ENCODE data around the gene SLC25A10. TPM values are rescaled to one million over a fixed set of nuclear protein-coding genes. Genes with fewer than 3 reads are reported as not detected.

SLC25A10 gene
- polyA plus RNA-seq, 1 donor from 2014 or later, result 8.7 TPM

DNA sequence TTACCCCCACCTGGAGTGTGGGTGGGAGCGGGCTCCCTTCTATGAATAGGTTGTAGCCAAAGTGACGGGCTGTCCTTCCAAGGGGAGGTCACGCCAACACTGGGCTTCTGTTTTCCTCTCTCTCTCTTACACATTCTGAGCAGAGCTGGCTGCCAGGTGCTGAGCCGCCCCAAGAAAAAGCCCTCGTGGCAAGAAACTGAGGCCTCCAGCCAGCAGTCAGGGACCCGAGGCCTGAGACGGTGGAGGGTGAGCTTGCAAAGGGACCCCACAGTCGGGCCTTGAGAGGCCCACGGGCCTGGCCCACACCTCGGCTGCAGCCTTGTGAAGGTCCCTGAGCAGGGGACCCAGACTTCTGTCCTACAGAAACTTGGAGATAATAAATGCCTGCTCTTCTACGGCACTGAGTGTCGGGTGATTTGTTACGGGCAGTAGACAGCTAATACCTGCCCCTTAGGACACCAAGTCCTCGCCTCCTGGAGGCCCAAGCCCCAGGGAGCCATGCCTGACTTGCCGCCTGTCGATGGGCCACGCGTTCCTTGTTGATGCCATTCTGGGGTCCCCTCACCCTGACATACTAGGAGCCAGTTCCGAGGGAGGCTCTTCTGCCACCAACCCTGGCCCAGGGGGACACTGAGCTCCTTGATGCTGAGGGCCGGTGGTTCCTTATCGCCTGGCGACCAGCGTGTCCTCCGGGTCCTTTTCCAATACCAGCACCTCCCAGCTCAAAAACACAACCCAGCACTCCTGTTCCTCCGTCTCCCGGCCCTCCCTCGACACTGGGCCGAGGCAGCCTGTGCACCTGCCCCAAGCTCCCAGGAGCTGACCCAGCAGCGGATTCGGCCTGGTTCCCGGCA is 26.1 kb downstream of the SLC25A10 start:
- Histone ChIP-seq H3K4me3 (ENCODE audit: low read length) (no peak overlapping the region), H3F3A (ENCODE audit: insufficient read depth, low read length, poor library complexity, severe bottlenecking) (no peaks in the 10 kb centered on the region), H3K27me3 (ENCODE audit: insufficient read depth, low read depth, low read length) (no peaks in the 10 kb centered on the region), H3K9ac (ENCODE audit: low read length) (no peak overlapping the region), H3K27ac (ENCODE audit: low read length) (no peak overlapping the region), H3K9me2 (ENCODE audit: insufficient read depth, low read length) (no peaks in the 10 kb centered on the region), H3K9me3 (ENCODE audit: low read length) (no peaks in the 10 kb centered on the region), H3K4me2 (ENCODE audit: low read length) (no peak overlapping the region), H2AFZ (ENCODE audit: low read depth, low read length) (no peak overlapping the region), H3K79me2 (replicated peaks; ENCODE audit: insufficient read depth, low read length) (no peaks in the 10 kb centered on the region), H3K36me3 (ENCODE audit: insufficient read depth, low read length) (no peaks in the 10 kb centered on the region), H4K20me1 (ENCODE audit: insufficient read depth) (no peaks in the 10 kb centered on the region)
- TF ChIP-seq SMC3 (conservative IDR thresholded peaks at IDR 0.05; ENCODE audit: poor library complexity) (no peak), MXI1 (conservative IDR thresholded peaks at IDR 0.05; ENCODE audit: poor library complexity, severe bottlenecking) (no peak), POLR2AphosphoS5 (IDR thresholded peaks at IDR 0.05) (no peak), EP300 (conservative IDR thresholded peaks at IDR 0.05; ENCODE audit: poor library complexity, severe bottlenecking) (no peak), TAF1 (IDR thresholded peaks at IDR 0.05; ENCODE audit: low read depth) (no peak), RAD21 (conservative IDR thresholded peaks at IDR 0.05) (no peak), EZH2 (IDR thresholded peaks at IDR 0.05; ENCODE audit: borderline replicate concordance, insufficient read depth, low read length, poor library complexity, severe bottlenecking) (no peak), CTCF (IDR thresholded peaks at IDR 0.05; ENCODE audit: poor library complexity, severe bottlenecking) (no peak)
- TF ChIP-seq, protein P1, sequence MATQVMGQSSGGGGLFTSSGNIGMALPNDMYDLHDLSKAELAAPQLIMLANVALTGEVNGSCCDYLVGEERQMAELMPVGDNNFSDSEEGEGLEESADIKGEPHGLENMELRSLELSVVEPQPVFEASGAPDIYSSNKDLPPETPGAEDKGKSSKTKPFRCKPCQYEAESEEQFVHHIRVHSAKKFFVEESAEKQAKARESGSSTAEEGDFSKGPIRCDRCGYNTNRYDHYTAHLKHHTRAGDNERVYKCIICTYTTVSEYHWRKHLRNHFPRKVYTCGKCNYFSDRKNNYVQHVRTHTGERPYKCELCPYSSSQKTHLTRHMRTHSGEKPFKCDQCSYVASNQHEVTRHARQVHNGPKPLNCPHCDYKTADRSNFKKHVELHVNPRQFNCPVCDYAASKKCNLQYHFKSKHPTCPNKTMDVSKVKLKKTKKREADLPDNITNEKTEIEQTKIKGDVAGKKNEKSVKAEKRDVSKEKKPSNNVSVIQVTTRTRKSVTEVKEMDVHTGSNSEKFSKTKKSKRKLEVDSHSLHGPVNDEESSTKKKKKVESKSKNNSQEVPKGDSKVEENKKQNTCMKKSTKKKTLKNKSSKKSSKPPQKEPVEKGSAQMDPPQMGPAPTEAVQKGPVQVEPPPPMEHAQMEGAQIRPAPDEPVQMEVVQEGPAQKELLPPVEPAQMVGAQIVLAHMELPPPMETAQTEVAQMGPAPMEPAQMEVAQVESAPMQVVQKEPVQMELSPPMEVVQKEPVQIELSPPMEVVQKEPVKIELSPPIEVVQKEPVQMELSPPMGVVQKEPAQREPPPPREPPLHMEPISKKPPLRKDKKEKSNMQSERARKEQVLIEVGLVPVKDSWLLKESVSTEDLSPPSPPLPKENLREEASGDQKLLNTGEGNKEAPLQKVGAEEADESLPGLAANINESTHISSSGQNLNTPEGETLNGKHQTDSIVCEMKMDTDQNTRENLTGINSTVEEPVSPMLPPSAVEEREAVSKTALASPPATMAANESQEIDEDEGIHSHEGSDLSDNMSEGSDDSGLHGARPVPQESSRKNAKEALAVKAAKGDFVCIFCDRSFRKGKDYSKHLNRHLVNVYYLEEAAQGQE (IDR thresholded peaks at IDR 0.05; ENCODE audit: borderline replicate concordance), result no peak

- TF ChIP-seq SMC3 (conservative IDR thresholded peaks at IDR 0.05; ENCODE audit: poor library complexity), result no peak
- TF ChIP-seq TAF1 (IDR thresholded peaks at IDR 0.05; ENCODE audit: low read depth), result no peak
- TF ChIP-seq EZH2 (IDR thresholded peaks at IDR 0.05; ENCODE audit: borderline replicate concordance, insufficient read depth, low read length, poor library complexity, severe bottlenecking), result no peak
- TF ChIP-seq, protein P1 (IDR thresholded peaks at IDR 0.05; ENCODE audit: borderline replicate concordance), result no peak
- no peak for TF ChIP-seq CTCF (IDR thresholded peaks at IDR 0.05; ENCODE audit: poor library complexity, severe bottlenecking)
- TF ChIP-seq EP300 (conservative IDR thresholded peaks at IDR 0.05; ENCODE audit: poor library complexity, severe bottlenecking), result no peak
- TF ChIP-seq MXI1 (conservative IDR thresholded peaks at IDR 0.05; ENCODE audit: poor library complexity, severe bottlenecking), result no peak
- no peak for TF ChIP-seq POLR2AphosphoS5 (IDR thresholded peaks at IDR 0.05)
- H3K9me3 ChIP-seq (ENCODE audit: low read length), result no peaks in the 10 kb centered on the region
- H3K9me2 ChIP-seq (ENCODE audit: insufficient read depth, low read length), result no peaks in the 10 kb centered on the region
- no peaks in the 10 kb centered on the region for H3F3A ChIP-seq (ENCODE audit: insufficient read depth, low read length, poor library complexity, severe bottlenecking)
- no peak overlapping the region for H3K4me2 ChIP-seq (ENCODE audit: low read length)
- H3K27me3 ChIP-seq (ENCODE audit: insufficient read depth, low read depth, low read length), result no peaks in the 10 kb centered on the region
- no peaks in the 10 kb centered on the region for H3K36me3 ChIP-seq (ENCODE audit: insufficient read depth, low read length)
- no peak overlapping the region for H3K9ac ChIP-seq (ENCODE audit: low read length)
- H3K27ac ChIP-seq (ENCODE audit: low read length), result no peak overlapping the region
- H4K20me1 ChIP-seq (ENCODE audit: insufficient read depth), result no peaks in the 10 kb centered on the region
- H2AFZ ChIP-seq (ENCODE audit: low read depth, low read length), result no peak overlapping the region
- H3K79me2 ChIP-seq (replicated peaks; ENCODE audit: insufficient read depth, low read length), result no peaks in the 10 kb centered on the region
- H3K4me3 ChIP-seq (ENCODE audit: low read length), result no peak overlapping the region
Observed at GRCh38 chr17:81738801-81739393, 26.8 kb downstream of the SLC25A10 start.

Data from neural cell (in vitro differentiated cells).